H1 (cell line): ENCODE data around the gene ELANE. TPM values are rescaled to one million over a fixed set of nuclear protein-coding genes. Genes with fewer than 3 reads are reported as not detected.
"Not testable (repeated sequence)": the region's sequence is repeated elsewhere in the genome, so short reads cannot be mapped to it uniquely, and the experiment has no call there.

ENCODE experiments used
- CTCF ChIA-PET: fragments of 300-600 bp; sonication (Branson Sonifier 250); formaldehyde crosslinking; loops from one replicate; lab custom pipeline; 2021; ENCODE audit not compliant: partially characterized antibody; lab: Charles Lee
- POLR2A ChIA-PET: fragments of 300-600 bp; sonication (Branson Sonifier 250); formaldehyde crosslinking; loops from one replicate; lab custom pipeline; 2021; ENCODE audit warnings: inconsistent platforms; ENCODE audit not compliant: partially characterized antibody; lab: Charles Lee
- DNase-seq, 2 experiments: peaks; one replicate each; pipeline versions ENCODE4 v3.0.0 to v3.0.0-alpha.2; 2010 to 2022; ENCODE audit warnings: low spot score in 2 of 2, low read depth in 1 of 2, mixed read lengths in 1 of 2
- FAIRE-seq: peaks from 2 replicates; lab custom pipeline; 2011; peaks lifted over from hg19 to GRCh38; lab: Jason Lieb, UNC
- H2AFZ ChIP-seq: 2 replicates; pipeline ENCODE4 v1.8.1; 2012; ENCODE audit warnings: low read length, inconsistent platforms
- H2AK5ac ChIP-seq: 2 replicates; pipeline ENCODE4 v1.6.1; 2013; ENCODE audit warnings: low read depth, low read length
- H2BK120ac ChIP-seq: replicated peaks from 2 replicates; pipeline ENCODE3; 2013; ENCODE audit warnings: low read depth, low read length, inconsistent platforms
- H2BK12ac ChIP-seq: 2 replicates; pipeline ENCODE4 v1.6.1; 2013; ENCODE audit warnings: low read depth, low read length
- H2BK15ac ChIP-seq: 2 replicates; pipeline ENCODE4 v1.6.1; 2013; ENCODE audit warnings: low read length
- H2BK20ac ChIP-seq: 2 replicates; pipeline ENCODE4 v1.6.1; 2013; ENCODE audit warnings: low read length
- H2BK5ac ChIP-seq: 2 replicates; pipeline ENCODE4 v1.6.1; 2013; ENCODE audit warnings: low read depth, low read length
- H3K14ac ChIP-seq: 2 replicates; pipeline ENCODE4 v1.6.1; 2013; ENCODE audit warnings: inconsistent platforms; ENCODE audit not compliant: insufficient read length
- H3K18ac ChIP-seq: 2 replicates; pipeline ENCODE4 v1.6.1; 2013; ENCODE audit warnings: low read length; ENCODE audit errors: extremely low read depth
- H3K23ac ChIP-seq: 2 replicates; pipeline ENCODE4 v1.6.1; 2013; ENCODE audit warnings: inconsistent platforms; ENCODE audit not compliant: insufficient read length
- H3K23me2 ChIP-seq: 2 replicates; pipeline ENCODE4 v1.6.1; 2013; ENCODE audit warnings: low read depth, low read length
- H3K27ac ChIP-seq: 2 replicates; pipeline ENCODE4 v1.6.1; 2011; ENCODE audit warnings: low read depth, low read length, inconsistent platforms
- H3K27me3 ChIP-seq, 4 experiments: replicated peaks in 1 of 4; 1 replicate in 1 of 4; 2 replicates in 3 of 4; pipeline versions ENCODE4 v1.6.1 to v1.8.1; 2011 to 2013; ENCODE audit warnings: low read length in 3 of 4, mild to moderate bottlenecking in 3 of 4, inconsistent platforms in 2 of 4, mixed read lengths in 2 of 4, moderate library complexity in 1 of 4; ENCODE audit not compliant: control insufficient read depth in 3 of 4, insufficient read depth in 3 of 4; ENCODE audit errors: extremely low read depth in 1 of 4
- H3K36me3 ChIP-seq, 4 experiments: 2 replicates each; pipeline versions ENCODE4 v1.6.1 to v1.8.1; 2011 to 2013; ENCODE audit warnings: mild to moderate bottlenecking in 4 of 4, low read length in 3 of 4, moderate library complexity in 2 of 4, control low read depth in 1 of 4, inconsistent platforms in 1 of 4; ENCODE audit not compliant: insufficient read depth in 4 of 4, control insufficient read depth in 2 of 4
- H3K4ac ChIP-seq: replicated peaks from 2 replicates; pipeline ENCODE3; 2013; ENCODE audit warnings: low read length, low read depth, mixed read lengths, inconsistent platforms; ENCODE audit not compliant: insufficient read length
- H3K4me1 ChIP-seq, 4 experiments: replicated peaks in 1 of 4; 1 replicate in 1 of 4; 2 replicates in 3 of 4; pipeline versions ENCODE4 v1.6.1 to v1.8.1; 2011 to 2013; ENCODE audit warnings: low read length in 3 of 4, inconsistent platforms in 2 of 4, mixed read lengths in 1 of 4; ENCODE audit not compliant: insufficient read depth in 4 of 4, control insufficient read depth in 3 of 4
- H3K4me2 ChIP-seq, 2 experiments: 2 replicates each; pipeline versions ENCODE4 v1.6.1 to v1.8.1; 2011 to 2013; ENCODE audit warnings: low read depth in 2 of 2, low read length in 2 of 2, control low read depth in 1 of 2, inconsistent platforms in 1 of 2, mild to moderate bottlenecking in 1 of 2; ENCODE audit not compliant: insufficient read depth in 1 of 2
- H3K4me3 ChIP-seq, 4 experiments: fragments of 200-600, 300-600 bp in 1 of 4; sonication (generic), shearing (Covaris generic), sonication (Bioruptor Twin) in 1 of 4; 2 replicates each; pipeline versions ENCODE4 v1.5.1 to v1.8.1; 2011 to 2016; ENCODE audit warnings: low read length in 4 of 4, low read depth in 3 of 4, control low read depth in 2 of 4, inconsistent platforms in 2 of 4, mild to moderate bottlenecking in 2 of 4, mixed read lengths in 1 of 4, moderate library complexity in 1 of 4; ENCODE audit not compliant: insufficient read depth in 2 of 4; ENCODE audit errors: extremely low read depth in 1 of 4
- H3K56ac ChIP-seq: replicated peaks from 2 replicates; pipeline ENCODE3; 2013; ENCODE audit warnings: low read depth, mild to moderate bottlenecking, mixed read lengths, low read length, inconsistent platforms; ENCODE audit not compliant: insufficient read length
- H3K79me1 ChIP-seq: 2 replicates; pipeline ENCODE4 v1.6.1; 2013; ENCODE audit warnings: low read depth, low read length, control low read depth
- H3K79me2 ChIP-seq, 2 experiments: 2 replicates each; pipeline versions ENCODE4 v1.6.1 to v1.8.1; 2012 to 2013; ENCODE audit warnings: low read length in 2 of 2, mild to moderate bottlenecking in 2 of 2, inconsistent platforms in 1 of 2; ENCODE audit not compliant: insufficient read depth in 2 of 2, control insufficient read depth in 1 of 2
- H3K9ac ChIP-seq, 4 experiments: replicated peaks in 1 of 4; 1 replicate in 1 of 4; 2 replicates in 3 of 4; pipeline versions ENCODE4 v1.6.1 to v1.8.1; 2011 to 2013; ENCODE audit warnings: low read depth in 3 of 4, low read length in 3 of 4, control low read depth in 2 of 4, mild to moderate bottlenecking in 2 of 4, moderate library complexity in 2 of 4, inconsistent platforms in 1 of 4; ENCODE audit errors: extremely low read depth in 1 of 4
- H3K9me3 ChIP-seq, 2 experiments: 2 replicates each; pipeline versions ENCODE4 v1.6.1 to v1.8.1; 2012 to 2013; ENCODE audit warnings: mild to moderate bottlenecking in 2 of 2, moderate library complexity in 2 of 2, control low read depth in 1 of 2, inconsistent platforms in 1 of 2, low read depth in 1 of 2, low read length in 1 of 2, mixed read lengths in 1 of 2; ENCODE audit not compliant: insufficient read depth in 2 of 2
- H4K20me1 ChIP-seq, 2 experiments: replicated peaks in 1 of 2; 2 replicates each; pipeline versions ENCODE3 to v1.8.1; 2011 to 2013; ENCODE audit warnings: inconsistent platforms in 2 of 2, low read length in 2 of 2, mild to moderate bottlenecking in 1 of 2; ENCODE audit not compliant: insufficient read depth in 2 of 2, control insufficient read depth in 1 of 2
- H4K5ac ChIP-seq: 2 replicates; pipeline ENCODE4 v1.6.1; 2013; ENCODE audit warnings: low read length, low read depth, mixed read lengths, inconsistent platforms; ENCODE audit not compliant: insufficient read length
- H4K8ac ChIP-seq: 2 replicates; pipeline ENCODE4 v1.8.0; 2013; ENCODE audit warnings: mild to moderate bottlenecking, moderate library complexity, low read length, inconsistent platforms; ENCODE audit not compliant: insufficient read depth; ENCODE audit errors: extremely low read depth
- H4K91ac ChIP-seq: replicated peaks from 2 replicates; pipeline ENCODE3; 2013; ENCODE audit warnings: low read length, mixed read lengths, inconsistent platforms; ENCODE audit not compliant: insufficient read length
- WGBS, 2 experiments: shearing (Covaris generic) in 1 of 2; methylation state at CpG; one replicate each; pipeline versions ENCODE4 v1.1.6 to v1.1.7; 2013 to 2015; ENCODE audit warnings: low lambda C conversion rate in 2 of 2, mixed read lengths in 2 of 2, inconsistent platforms in 1 of 2, low coverage in 1 of 2, missing lambda C conversion rate in 1 of 2; ENCODE audit not compliant: insufficient replicate concordance in 2 of 2, insufficient coverage in 1 of 2, insufficient read length in 1 of 2; ENCODE audit errors: extremely low coverage in 1 of 2, missing lambda C conversion rate in 1 of 2; 5-methylcytosine and 5-hydroxymethylcytosine counted together
- polyA plus RNA-seq, 7 experiments: library from polyadenylated mRNA; depleted of rRNA in 3 of 7; stranded (reverse) in 5 of 7; unstranded in 2 of 7; fragments of >200 nt in 5 of 7; fragments of 200-250 nt in 2 of 7; gene quantifications; 1 replicate in 5 of 7; 2 replicates in 1 of 7; 4 replicates in 1 of 7; pipeline versions ENCODE4 v1.2.1 to v1.2.3, GENCODE V29; 2011 to 2013; ENCODE audit warnings: missing spikeins in 2 of 7, mixed read lengths in 2 of 7
- total RNA-seq: library from RNA; stranded (reverse); fragmentation: NEBNext Ultra II Directional; extraction: Animal tissue kit (Norgen Biotek cat#: 25700); gene quantifications from 2 replicates; pipeline ENCODE4 v1.2.1, GENCODE V29; 2021

The ELANE gene
- total and polyA plus RNA-seq, 2 of the 8 experiments (the other 6 are each of a cell fraction or from before 2014, with no cell fraction given) = not detected

GRCh38 chr19:853614-854220 lies 1.6 kb downstream of the ELANE start:
- H3K27ac ChIP-seq, H3K23me2 ChIP-seq, DNase-seq, H2BK20ac ChIP-seq, H3K79me1 ChIP-seq, H3K4ac ChIP-seq, H3K4me2 ChIP-seq, H4K8ac ChIP-seq, H2BK5ac ChIP-seq, H3K9ac ChIP-seq, H2AK5ac ChIP-seq, H3K4me3 ChIP-seq, H4K20me1 ChIP-seq, H3K9me3 ChIP-seq, H2BK12ac ChIP-seq, H3K36me3 ChIP-seq, H3K18ac ChIP-seq, H3K23ac ChIP-seq, H3K4me1 ChIP-seq, FAIRE-seq, H2AFZ ChIP-seq, H2BK120ac ChIP-seq, H4K91ac ChIP-seq, H4K5ac ChIP-seq, H3K56ac ChIP-seq, H3K14ac ChIP-seq, H2BK15ac ChIP-seq, H3K79me2 ChIP-seq, H3K27me3 ChIP-seq: not testable (repeated sequence)
- 94% methylated on average over 7 of the region's 17 CpGs; no CpG with 5 or more reads in 1 of the 2 experiments for WGBS, 2 experiments
- ChIA-PET POLR2A (interaction anchor here (0.9 kb wide), 1 partner anchor 40 kb away, joined by 4 read pairs; no protein-coding TSS in a partner anchor), CTCF (interaction anchor here (0.6 to 0.8 kb wide), 2 partner anchors 83 to 120 kb away, joined by 3 to 4 read pairs; no protein-coding TSS in a partner anchor)
